Tibial artery (tissue), 4 donors: ENCODE results near the gene CHMP4A.
A peak's percentile ranks its signal among the peaks of the same experiment; 100 is the strongest.

Experiments
- DNase-seq, 2 donors: peaks; one replicate each; pipeline ENCODE4 v3.0.0-alpha.2; 2019
- H3K27ac ChIP-seq, 2 donors: fragments of 200-600 bp; sonication (generic) in 1 of 2; 1 replicate in 1 of 2; 2 replicates in 1 of 2; pipeline ENCODE4 v1.5.1; 2018 to 2019; ENCODE audit warnings: mild to moderate bottlenecking in 1 of 2
- H3K27me3 ChIP-seq, 2 donors: fragments of 200-600 bp; sonication (generic) in 1 of 2; one replicate each; pipeline versions ENCODE4 v1.5.1 to v1.6.0; 2016 to 2019
- H3K36me3 ChIP-seq, 3 donors: fragments of 200-600 bp; sonication (generic) in 2 of 3; one replicate each; pipeline ENCODE4 v1.5.1; 2016 to 2019; ENCODE audit warnings: mild to moderate bottlenecking in 2 of 3
- H3K4me1 ChIP-seq, 4 donors: fragments of 200-600 bp; sonication (generic) in 2 of 4; 1 replicate in 3 of 4; 2 replicates in 1 of 4; pipeline ENCODE4 v1.5.1; 2016 to 2019
- H3K4me3 ChIP-seq, 2 donors: fragments of 200-600 bp; sonication (generic) in 1 of 2; 1 replicate in 1 of 2; 2 replicates in 1 of 2; pipeline ENCODE4 v1.5.1; 2018 to 2019; ENCODE audit warnings: mild to moderate bottlenecking in 2 of 2
- H3K9me3 ChIP-seq, 3 donors: fragments of 200-600 bp; sonication (generic) in 1 of 3; one replicate each; pipeline ENCODE4 v1.5.1; 2016 to 2019
- intact Hi-C: fragments of 100-400 bp; cut with DNase I; formaldehyde crosslinking; loops from one replicate; pipeline ENCODE4 v1.15.0; 2023; ENCODE audit warnings: low total_unique reads
- TF ChIP-seq, protein P1 (sequence below), 2 experiments: fragments of 200-600 bp in 1 of 2; fragments of 450-650 bp in 1 of 2; IDR thresholded peaks; one replicate each; pipeline ENCODE4 v1.5.1; 2017 to 2019; ENCODE audit warnings: antibody characterized with exemption in 2 of 2, mild to moderate bottlenecking in 1 of 2, moderate library complexity in 1 of 2

CHMP4A gene

DNA sequence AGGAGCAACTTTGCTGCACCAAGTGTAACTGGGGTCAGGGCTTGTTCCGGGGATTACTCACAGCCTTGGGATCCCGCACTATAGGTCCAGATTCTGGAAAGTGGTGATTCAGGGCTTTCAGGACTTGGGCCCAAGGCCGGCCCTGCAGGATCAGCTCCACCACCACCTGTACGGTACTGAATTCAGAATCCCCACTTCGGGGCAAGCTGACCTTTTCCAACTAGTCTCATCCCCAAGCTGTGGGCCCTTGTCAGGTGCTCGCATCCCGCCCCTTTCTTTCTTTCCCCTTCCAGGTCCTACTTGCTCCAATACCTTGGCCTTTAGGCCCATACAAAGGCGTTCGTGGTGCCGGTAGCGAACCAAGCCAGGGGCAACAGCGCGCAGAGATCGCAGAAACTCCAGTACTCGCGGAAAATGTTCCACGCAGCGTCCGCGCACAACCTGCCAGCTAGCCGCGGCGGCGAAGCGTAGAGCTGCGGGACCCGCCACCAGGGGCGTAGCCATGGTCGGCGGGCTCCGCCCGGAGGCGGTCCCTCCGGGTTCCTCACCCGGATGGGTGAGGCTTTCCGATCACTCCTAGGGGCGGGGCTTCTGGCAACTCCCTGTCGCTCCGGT lies 28.6 kb upstream of the CHMP4A start:
- peaks cover 0 to 45% (median 33%) of the 10 kb centered on the region in 4 donors for H3K4me1 ChIP-seq
- H3K9me3 ChIP-seq, result no peaks in the 10 kb centered on the region
- TF ChIP-seq, protein P1, sequence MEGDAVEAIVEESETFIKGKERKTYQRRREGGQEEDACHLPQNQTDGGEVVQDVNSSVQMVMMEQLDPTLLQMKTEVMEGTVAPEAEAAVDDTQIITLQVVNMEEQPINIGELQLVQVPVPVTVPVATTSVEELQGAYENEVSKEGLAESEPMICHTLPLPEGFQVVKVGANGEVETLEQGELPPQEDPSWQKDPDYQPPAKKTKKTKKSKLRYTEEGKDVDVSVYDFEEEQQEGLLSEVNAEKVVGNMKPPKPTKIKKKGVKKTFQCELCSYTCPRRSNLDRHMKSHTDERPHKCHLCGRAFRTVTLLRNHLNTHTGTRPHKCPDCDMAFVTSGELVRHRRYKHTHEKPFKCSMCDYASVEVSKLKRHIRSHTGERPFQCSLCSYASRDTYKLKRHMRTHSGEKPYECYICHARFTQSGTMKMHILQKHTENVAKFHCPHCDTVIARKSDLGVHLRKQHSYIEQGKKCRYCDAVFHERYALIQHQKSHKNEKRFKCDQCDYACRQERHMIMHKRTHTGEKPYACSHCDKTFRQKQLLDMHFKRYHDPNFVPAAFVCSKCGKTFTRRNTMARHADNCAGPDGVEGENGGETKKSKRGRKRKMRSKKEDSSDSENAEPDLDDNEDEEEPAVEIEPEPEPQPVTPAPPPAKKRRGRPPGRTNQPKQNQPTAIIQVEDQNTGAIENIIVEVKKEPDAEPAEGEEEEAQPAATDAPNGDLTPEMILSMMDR (IDR thresholded peaks at IDR 0.05), result peak; percentile 54 to 66
- no peaks in the 10 kb centered on the region for H3K27me3 ChIP-seq
- intact Hi-C loops, result loop anchor here (5.0 to 10.0 kb wide), 3 partner anchors 55 to 193 kb away; partner anchors contain the start of genes DHRS1 and NOP9
- peaks cover 33 to 43% (median 42%) of the 10 kb centered on the region in 3 donors for H3K36me3 ChIP-seq
- peak; percentile 73 to 90 for DNase-seq
- peak overlapping the region; percentile 68 to 90 for H3K4me3 ChIP-seq
- H3K27ac ChIP-seq, result peak overlapping the region; percentile 92 to 93

DNA sequence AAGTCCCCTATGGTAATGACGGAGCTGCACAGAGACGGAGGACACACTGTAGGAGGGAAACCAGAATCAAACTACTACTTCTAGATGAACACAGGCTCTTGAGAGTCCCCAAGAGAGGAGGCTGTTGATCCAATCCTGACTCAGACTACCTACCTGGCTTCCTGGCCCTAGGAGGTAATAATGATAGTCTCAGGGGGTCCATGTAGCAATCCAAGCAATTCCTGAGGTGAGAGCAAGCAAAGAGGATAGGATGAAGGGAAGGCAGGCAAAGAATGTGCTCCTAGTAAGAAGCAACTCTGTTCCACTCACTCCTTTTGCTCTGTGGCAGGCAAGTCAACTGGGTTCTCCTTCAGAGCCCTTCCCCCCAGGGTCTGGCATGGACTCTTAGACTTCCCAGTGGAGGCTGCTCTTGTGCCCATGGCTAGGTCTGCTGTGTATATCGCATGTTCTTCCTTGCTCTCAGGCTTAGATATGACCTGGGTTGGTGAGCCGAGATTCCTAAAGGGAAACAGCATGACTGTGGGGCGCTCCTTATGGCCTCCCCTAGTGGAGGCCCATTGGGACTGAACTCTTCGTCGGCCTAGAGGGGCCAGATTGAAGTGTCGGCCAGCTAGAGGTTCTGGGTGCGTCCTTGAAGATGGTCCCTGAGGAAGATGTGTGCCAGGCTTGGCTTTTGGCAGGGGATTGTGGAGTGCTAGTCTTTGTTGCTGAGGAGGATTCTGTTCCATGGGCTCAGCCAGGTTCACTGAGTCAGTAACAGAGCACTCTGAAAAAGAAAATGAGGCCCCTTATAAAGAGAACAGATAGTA lies 27.0 kb upstream of the CHMP4A start:
- peak overlapping the region in 1 of 2 donors; percentile 90 for H3K4me3 ChIP-seq
- H3K4me1 ChIP-seq, result peaks cover 0 to 45% (median 33%) of the 10 kb centered on the region in 4 donors
- H3K27ac ChIP-seq, result peak overlapping the region; percentile 92 to 93
- H3K27me3 ChIP-seq, result no peaks in the 10 kb centered on the region
- no peaks in the 10 kb centered on the region for H3K9me3 ChIP-seq
- DNase-seq, result peak in 1 of 2 donors; percentile 56
- intact Hi-C loops, result loop anchor here (5.0 to 10.0 kb wide), 3 partner anchors 57 to 194 kb away; partner anchors contain the start of genes DHRS1 and NOP9
- peaks cover 45 to 59% (median 57%) of the 10 kb centered on the region in 3 donors for H3K36me3 ChIP-seq
- TF ChIP-seq, protein P1 (IDR thresholded peaks at IDR 0.05), result no peak

DNA sequence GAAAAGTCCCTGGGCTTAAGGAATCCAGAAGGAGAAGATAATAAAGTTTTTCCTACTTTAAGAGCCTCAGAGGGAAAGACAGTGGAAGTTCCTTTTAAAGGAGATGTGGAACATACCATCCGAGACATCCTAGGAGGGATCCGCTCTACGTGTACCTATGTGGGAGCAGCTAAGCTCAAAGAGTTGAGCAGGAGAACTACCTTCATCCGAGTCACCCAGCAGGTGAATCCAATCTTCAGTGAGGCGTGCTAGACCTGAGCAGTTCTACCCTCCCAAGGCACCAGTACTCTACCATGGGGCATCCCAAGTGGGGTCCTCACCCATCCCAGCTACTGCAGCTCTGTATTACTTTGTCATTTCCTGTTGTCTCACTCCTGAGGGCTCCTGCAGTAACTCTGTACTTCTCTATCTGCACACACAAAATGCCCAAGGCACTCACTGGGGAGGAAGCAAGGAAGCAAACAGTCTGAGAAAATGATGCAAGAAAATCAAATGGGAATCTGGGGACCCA lies 25.3 kb upstream of the CHMP4A start:
- TF ChIP-seq, protein P1 (IDR thresholded peaks at IDR 0.05), result no peak
- DNase-seq, result peak in 1 of 2 donors; percentile 19
- peaks cover 45 to 61% (median 57%) of the 10 kb centered on the region in 3 donors for H3K36me3 ChIP-seq
- no peak overlapping the region for H3K27ac ChIP-seq
- no peak overlapping the region for H3K4me3 ChIP-seq
- no peaks in the 10 kb centered on the region for H3K9me3 ChIP-seq
- intact Hi-C loops, result no loop called here
- H3K4me1 ChIP-seq, result peaks cover 0 to 59% (median 41%) of the 10 kb centered on the region in 4 donors
- no peaks in the 10 kb centered on the region for H3K27me3 ChIP-seq

DNA sequence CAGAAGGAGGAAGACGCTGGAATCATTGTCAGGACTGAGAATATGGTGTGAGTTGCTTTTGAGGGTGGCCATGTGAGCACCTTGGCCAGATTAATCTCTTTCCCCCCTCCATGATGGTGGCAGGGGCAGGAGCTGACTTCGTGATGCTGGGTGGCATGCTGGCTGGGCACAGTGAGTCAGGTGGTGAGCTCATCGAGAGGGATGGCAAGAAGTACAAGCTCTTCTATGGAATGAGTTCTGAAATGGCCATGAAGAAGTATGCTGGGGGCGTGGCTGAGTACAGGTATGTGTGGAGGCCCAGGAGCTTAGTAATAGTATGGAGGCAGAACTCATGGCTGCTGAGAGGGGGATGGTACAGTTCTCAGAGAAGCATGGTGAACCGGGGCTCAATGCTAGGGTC lies 24.8 kb upstream of the CHMP4A start:
- Histone ChIP-seq H3K27ac (no peak overlapping the region), H3K36me3 (peaks cover 45 to 61% (median 57%) of the 10 kb centered on the region in 3 donors), H3K4me3 (no peak overlapping the region), H3K4me1 (peaks cover 0 to 59% (median 42%) of the 10 kb centered on the region in 4 donors), H3K27me3 (no peaks in the 10 kb centered on the region), H3K9me3 (no peaks in the 10 kb centered on the region)
- TF ChIP-seq, protein P1 (IDR thresholded peaks at IDR 0.05), result no peak
- intact Hi-C loops, result no loop called here
- DNase-seq, result peak in 1 of 2 donors; percentile 35

DNA sequence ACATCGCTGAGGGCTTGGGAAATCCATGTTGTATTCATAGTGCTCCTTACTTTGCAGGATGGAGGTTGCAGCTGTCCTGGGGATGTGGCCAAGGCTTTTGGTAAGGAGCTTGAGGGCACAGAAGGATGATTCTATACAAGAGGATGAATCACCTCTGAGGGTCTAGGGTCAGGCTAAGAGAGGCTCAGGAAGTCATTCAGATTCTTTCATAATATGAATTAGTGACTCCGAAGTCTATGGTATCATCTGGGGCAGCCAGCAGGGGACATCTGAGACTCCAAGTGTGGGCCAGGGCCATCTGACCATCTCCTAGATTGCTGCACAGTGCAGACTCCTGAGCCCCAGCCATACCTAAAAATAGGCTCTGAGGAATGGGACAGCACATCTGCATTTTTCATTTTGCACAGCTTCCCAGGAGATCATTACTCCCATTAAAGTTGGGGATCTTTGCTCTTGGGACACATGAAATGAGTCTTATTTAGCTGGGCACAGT lies 24.2 kb upstream of the CHMP4A start:
- Histone ChIP-seq H3K4me3 (no peak overlapping the region), H3K36me3 (peaks cover 45 to 61% (median 57%) of the 10 kb centered on the region in 3 donors), H3K27me3 (no peaks in the 10 kb centered on the region), H3K4me1 (peaks cover 0 to 59% (median 41%) of the 10 kb centered on the region in 4 donors), H3K9me3 (no peaks in the 10 kb centered on the region), H3K27ac (no peak overlapping the region)
- TF ChIP-seq, protein P1 (IDR thresholded peaks at IDR 0.05), result no peak
- intact Hi-C loops, result no loop called here
- peak in 1 of 2 donors; percentile 20 for DNase-seq
